IgD-negative memory B cell (primary cell): ENCODE measurements around the gene CARD8. TPM values are rescaled to one million over a fixed set of nuclear protein-coding genes. Genes with fewer than 3 reads are reported as not detected.

Experiments used
- H3K27ac Mint-ChIP-seq, 3 donors: one replicate each; pipeline ENCODE4 v1.8.0; 2020 to 2022; ENCODE audit warnings: mild to moderate bottlenecking in 3 of 3, mixed read lengths in 3 of 3, moderate library complexity in 1 of 3
- H3K27me3 Mint-ChIP-seq: one replicate; pipeline ENCODE4 v1.8.0; 2021; ENCODE audit warnings: mixed read lengths
- H3K36me3 Mint-ChIP-seq: one replicate; pipeline ENCODE4 v1.8.0; 2020; ENCODE audit warnings: mild to moderate bottlenecking, mixed read lengths
- H3K4me1 Mint-ChIP-seq, 3 donors: one replicate each; pipeline ENCODE4 v1.8.0; 2020 to 2022; ENCODE audit warnings: mixed read lengths in 3 of 3, mild to moderate bottlenecking in 1 of 3
- H3K4me3 Mint-ChIP-seq, 4 donors: one replicate each; pipeline ENCODE4 v1.8.0; 2020 to 2022; ENCODE audit warnings: mild to moderate bottlenecking in 4 of 4, mixed read lengths in 4 of 4, moderate library complexity in 3 of 4
- H3K9me3 Mint-ChIP-seq, 3 donors: one replicate each; pipeline ENCODE4 v1.8.0; 2020 to 2021; ENCODE audit warnings: mixed read lengths in 3 of 3, mild to moderate bottlenecking in 1 of 3
- polyA plus RNA-seq: library from polyadenylated mRNA; unstranded; fragments of 300-500 nt; fragmentation: Illumina TruSeq; gene quantifications from one replicate; pipeline ENCODE4 v1.2.3, GENCODE V29; 2021

The CARD8 gene
- polyA plus RNA-seq, 1 donor from 2014 or later, result 85.7 TPM

DNA sequence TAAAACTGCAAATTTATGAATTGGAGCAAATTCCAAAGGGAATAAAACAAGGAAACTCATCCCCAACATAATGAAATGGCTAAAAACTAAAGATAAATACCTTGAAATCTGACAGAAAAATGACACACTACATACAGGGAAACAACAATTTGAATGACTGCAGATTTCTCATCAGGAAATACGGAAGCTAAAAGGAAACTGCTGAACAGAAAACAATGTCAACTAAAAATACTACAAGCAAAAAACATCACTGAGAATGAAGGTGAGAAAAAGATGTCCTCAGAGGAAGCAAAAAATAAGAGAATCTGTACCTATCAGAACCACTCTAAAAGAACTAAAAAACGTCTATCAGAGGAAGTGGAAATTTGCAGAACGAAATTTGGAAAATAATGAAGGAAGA is 45.7 kb downstream of the CARD8 start:
- Mint-ChIP-seq H3K36me3 (peaks cover 8% of the 10 kb centered on the region), H3K9me3 (no peaks in the 10 kb centered on the region), H3K4me3 (no peak overlapping the region), H3K4me1 (peaks cover 1 to 24% (median 5%) of the 10 kb centered on the region in 3 donors), H3K27me3 (no peaks in the 10 kb centered on the region), H3K27ac (peak overlapping the region in 1 of 3 donors; percentile 20)

DNA sequence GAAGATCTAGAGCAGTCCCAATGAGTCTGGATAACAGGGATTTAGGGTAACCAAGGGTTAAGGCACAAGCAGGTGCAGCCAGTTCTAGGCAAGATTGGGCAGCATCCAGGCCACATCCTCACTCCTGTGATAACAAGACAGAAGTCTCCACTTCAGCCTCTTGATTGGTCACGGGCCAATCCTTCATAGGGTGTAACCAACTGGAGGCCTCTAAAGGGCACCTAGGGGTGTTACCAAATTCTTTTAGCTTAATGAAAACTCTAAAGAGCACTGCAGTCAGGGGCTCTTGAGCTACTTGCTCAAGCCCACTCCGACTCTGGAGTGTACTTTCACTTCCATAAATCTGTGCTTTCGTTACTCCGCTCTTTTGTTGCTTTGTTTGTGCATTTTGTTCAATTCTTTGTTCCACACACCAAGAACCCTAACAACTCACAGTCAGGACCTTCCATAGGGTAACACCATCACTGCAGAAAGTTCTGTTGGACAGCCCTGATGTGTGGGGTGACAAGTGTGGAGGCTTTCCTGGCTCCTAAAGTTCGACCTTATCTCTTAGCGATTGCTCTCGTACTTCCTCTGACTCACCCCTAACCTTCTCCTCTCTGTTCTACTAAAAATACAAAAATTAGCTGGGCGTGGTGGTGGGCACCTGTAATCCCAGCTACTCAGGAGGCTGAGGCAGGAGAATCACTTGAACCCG is 49.2 kb downstream of the CARD8 start:
- Mint-ChIP-seq H3K4me3 (peak overlapping the region in 1 of 4 donors; percentile 70), H3K4me1 (peaks cover 1 to 17% (median 5%) of the 10 kb centered on the region in 3 donors), H3K27me3 (no peaks in the 10 kb centered on the region), H3K36me3 (peaks cover 7% of the 10 kb centered on the region), H3K9me3 (no peaks in the 10 kb centered on the region), H3K27ac (peak overlapping the region; percentile 27 to 88 (median 43))

DNA sequence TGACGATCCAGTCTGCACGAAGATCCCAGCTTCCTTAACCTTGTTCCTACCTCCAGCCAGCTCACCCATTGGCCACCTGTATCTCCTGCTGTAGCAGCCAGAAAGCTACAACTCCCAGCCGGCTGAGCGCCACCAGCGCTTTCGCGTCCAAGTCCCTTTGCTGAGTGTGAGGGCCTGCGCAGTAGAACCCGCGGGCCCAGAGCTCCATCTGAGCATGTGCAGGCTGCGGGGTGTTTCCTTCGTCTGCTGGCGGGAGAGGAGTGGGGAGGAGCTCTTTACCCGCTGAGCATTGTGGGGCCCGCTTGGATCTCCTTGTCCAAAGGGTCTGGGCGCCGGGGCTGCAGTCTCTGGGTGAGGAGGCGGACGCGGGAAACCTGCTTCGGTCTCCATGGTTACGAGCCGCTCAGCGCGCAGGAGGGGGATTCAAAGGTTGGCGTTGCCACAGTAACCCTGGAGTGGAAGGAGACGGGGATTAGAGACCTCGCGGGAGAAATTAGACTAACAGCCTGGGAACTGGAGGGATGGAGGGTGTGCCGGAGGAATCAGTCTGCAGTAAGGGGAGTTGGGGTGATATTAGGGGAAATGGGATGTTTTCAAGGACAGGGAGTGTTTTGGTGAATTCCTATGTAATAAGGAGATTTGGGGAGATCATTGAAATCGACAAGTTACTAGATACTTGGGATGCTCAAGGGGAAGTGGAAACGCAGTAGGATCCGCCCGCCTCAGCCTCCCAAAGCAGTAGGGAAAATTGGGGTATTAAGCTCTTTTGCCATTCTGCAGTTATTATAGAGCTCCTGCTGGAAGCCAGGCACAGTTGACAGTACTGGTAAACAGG is 51.7 kb downstream of the CARD8 start:
- Mint-ChIP-seq H3K9me3 (no peaks in the 10 kb centered on the region), H3K36me3 (peaks cover 7% of the 10 kb centered on the region), H3K4me3 (no peak overlapping the region), H3K27me3 (no peaks in the 10 kb centered on the region), H3K27ac (no peak overlapping the region), H3K4me1 (peaks cover 1 to 12% (median 5%) of the 10 kb centered on the region in 3 donors)

DNA sequence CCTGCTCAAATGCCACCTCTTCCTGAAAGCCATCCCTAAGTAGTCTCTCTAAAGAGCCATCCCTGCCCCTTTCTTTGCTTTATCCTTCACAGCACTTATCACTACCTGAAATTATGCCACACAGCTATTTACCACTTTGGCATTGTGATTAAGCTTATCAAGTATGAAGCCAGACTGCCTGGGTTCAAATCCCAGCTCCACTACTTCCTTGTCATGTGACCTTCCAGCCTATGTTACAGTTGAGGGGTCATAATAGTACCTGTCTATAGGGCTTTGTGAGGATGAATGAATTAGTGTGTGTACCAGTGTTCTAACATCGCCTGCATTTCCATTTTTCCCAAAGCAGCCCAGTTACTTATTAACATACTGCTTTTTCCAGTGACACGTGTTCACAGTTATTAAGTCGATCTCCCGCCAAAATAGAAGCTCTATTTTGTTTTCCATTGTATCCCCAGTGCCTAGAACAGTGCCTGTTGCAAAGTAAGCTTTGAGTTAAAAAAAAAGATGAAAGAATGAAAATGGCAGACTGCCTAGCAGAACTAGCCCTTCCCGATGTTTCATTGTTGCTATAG is 52.4 kb downstream of the CARD8 start:
- H3K4me3 Mint-ChIP-seq, result no peak overlapping the region
- H3K4me1 Mint-ChIP-seq, result peaks cover 1 to 11% (median 5%) of the 10 kb centered on the region in 3 donors
- peaks cover 8% of the 10 kb centered on the region for H3K36me3 Mint-ChIP-seq
- no peaks in the 10 kb centered on the region for H3K27me3 Mint-ChIP-seq
- peak overlapping the region in 1 of 3 donors; percentile 74 for H3K27ac Mint-ChIP-seq
- no peaks in the 10 kb centered on the region for H3K9me3 Mint-ChIP-seq

DNA sequence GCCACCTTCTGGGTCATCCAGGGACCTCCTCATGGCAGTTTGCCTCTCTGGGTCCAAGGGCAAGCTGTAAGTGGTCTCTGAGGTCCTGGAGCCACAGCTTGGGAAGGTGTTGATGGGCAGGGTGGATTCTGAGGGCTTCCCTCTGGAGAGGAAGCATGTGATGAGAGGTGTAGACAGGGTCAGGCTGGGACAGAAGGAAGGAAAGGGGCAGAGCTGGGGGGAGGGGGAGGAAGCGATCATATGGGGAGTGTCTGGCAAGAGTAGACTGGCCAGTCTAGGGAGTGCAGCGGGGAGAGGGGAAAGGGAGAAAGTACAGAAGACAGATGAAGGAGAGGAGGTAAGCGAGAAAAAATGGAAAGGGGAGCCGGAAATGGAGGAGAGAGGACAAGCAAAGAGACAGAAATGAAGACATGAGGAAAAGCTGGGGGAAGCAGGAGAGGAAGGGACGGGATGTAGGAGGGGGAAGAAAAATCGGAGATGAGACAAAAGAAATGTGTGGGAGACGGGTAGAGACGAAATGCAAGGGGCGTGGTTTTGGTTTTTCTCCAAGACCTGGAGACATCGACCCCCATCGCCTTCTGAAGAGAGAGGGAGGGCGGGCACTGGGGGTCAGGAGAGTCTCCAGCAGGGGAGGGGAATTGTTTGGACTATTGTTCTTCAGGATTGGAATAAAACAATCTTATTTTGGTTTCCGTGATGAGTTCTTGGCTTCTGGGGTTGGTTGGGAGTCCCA is 58.6 kb downstream of the CARD8 start:
- no peak overlapping the region for H3K27ac Mint-ChIP-seq
- peaks cover 4% of the 10 kb centered on the region for H3K36me3 Mint-ChIP-seq
- no peaks in the 10 kb centered on the region for H3K9me3 Mint-ChIP-seq
- peaks cover 4 to 10% (median 5%) of the 10 kb centered on the region in 3 donors for H3K4me1 Mint-ChIP-seq
- H3K27me3 Mint-ChIP-seq, result no peaks in the 10 kb centered on the region
- H3K4me3 Mint-ChIP-seq, result no peak overlapping the region

DNA sequence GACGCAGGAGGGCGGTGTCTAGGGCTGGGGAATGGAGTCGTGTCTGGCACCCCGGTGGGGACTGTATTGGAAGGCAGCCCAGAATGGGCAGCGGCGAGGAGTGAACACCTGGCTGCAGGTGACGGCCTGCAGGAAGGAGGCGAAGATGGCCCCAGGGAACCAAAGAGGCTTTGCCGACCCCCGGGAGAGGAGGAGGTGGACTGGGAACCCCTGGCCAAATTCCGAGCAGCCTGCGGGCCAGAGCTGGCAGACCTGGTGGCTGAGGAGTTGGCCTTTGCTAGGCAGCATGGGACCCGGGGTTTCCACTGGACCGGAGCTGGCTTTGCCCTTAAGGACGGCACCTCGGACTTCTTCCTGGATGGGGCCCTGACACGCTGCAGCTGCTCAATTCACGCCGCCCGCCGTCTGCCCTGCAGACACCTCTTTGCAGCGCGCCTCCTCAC is 59.4 kb downstream of the CARD8 start:
- Mint-ChIP-seq H3K9me3 (no peaks in the 10 kb centered on the region), H3K27me3 (no peaks in the 10 kb centered on the region), H3K4me1 (peaks cover 4 to 10% (median 5%) of the 10 kb centered on the region in 3 donors), H3K4me3 (peak overlapping the region in 1 of 4 donors; percentile 57), H3K27ac (no peak overlapping the region), H3K36me3 (peaks cover 4% of the 10 kb centered on the region)

DNA sequence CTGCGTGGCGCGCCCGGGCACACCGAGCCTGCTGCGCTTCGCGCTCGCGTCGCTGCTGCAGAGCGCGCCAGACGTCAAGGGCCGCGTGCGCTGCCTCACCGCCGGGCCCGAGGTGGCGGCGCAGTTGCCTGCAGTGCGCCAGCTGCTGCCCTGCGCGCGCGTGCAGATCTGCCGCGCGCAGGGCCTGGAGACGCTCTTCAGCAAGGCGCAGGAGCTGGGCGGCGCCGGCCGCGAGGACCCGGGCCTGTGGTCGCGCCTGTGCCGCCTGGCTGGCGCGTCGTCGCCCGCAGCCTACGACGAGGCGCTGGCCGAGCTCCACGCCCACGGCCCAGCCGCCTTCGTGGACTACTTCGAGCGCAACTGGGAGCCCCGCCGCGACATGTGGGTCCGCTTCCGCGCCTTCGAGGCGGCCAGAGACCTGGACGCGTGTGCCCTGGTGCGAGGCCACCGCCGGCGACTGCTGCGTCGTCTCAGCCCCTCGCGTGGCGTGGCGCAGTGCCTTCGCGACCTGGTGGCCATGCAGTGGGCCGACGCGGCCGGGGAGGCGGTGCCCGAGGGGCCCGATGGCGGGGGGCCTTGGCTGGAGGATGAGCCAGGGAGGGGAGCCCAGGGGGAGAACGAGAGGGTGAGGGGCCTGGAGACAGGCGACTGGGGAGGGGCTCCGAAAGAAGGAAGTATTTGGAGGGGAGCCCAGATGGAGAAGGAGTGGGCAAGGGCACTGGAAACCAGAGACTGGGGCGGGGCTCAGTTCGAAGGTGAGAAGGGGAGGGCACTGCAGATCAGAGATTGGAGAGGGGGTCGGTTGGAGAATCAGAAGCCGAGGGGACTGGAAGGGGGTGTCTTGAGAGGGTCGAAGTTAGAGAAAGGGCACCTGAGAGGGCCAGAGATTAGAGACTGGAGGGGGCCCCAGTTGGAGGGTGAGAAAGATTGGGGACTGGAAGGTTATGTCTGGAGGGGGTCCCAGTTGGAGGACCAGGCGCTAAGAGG is 60.6 kb downstream of the CARD8 start:
- peaks cover 5 to 12% (median 10%) of the 10 kb centered on the region in 3 donors for H3K4me1 Mint-ChIP-seq
- peaks cover 4% of the 10 kb centered on the region for H3K36me3 Mint-ChIP-seq
- H3K27me3 Mint-ChIP-seq, result no peaks in the 10 kb centered on the region
- H3K27ac Mint-ChIP-seq, result no peak overlapping the region
- H3K4me3 Mint-ChIP-seq, result no peak overlapping the region
- no peaks in the 10 kb centered on the region for H3K9me3 Mint-ChIP-seq

DNA sequence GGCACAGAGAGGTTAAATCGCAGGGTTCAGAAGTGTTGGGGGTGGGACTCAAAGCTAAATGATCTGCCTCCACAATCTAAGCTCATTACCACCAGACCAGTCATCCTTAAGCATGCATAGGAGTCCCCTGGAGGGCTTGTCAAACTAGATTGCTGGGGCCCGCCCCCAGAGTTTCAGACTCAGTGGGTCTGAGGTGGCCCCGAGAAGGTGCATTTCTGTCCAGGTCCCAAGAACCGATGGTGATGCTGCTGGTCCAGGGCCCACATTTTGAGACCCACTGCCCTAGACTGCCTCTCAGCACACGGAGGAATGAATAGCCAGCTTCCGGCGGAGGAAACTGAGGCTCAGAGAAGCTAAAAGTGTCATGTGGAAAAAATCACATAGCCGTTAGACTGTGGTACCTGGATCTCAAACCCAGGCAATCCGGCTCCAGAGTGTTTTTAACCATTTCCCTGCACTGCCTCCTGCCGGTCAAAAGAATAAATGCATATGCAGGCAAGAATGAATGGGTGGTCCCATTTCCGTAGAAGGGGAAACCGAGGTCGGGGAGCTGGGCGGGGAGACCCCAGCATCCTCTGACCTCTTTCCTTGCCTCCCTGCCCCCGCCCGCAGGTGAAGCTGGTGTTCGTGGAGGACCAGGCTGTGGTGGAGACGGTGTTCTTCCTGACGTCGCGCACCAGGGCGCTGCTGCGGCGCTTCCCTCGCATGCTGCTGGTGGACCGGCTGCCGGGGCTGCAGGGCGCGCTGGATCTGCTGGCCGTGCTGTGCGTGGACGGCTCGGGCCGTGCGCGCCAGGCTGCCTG is 61.5 kb downstream of the CARD8 start:
- Mint-ChIP-seq H3K36me3 (peaks cover 6% of the 10 kb centered on the region), H3K9me3 (no peaks in the 10 kb centered on the region), H3K27ac (no peak overlapping the region), H3K27me3 (no peaks in the 10 kb centered on the region), H3K4me1 (peaks cover 6 to 12% (median 10%) of the 10 kb centered on the region in 3 donors), H3K4me3 (no peak overlapping the region)

DNA sequence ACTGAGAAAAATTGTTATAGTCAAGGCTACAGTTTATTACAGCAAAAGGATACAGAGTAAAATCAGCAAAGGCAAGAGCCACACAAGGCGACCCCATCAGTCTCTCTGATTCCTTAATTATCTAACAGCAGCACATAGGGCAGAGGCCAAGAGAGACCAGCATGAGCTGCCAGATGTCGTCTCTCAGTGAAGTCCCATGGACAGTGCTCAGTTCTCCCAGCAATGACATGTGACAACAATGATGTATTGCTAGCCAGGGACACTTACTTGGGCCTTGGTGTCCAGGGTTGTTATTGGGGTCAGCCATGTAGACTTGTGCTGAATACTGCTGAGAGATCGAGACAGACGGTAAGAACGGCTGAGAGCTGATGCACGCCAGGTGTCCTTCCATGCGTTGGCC is 63.0 kb downstream of the CARD8 start:
- H3K9me3 Mint-ChIP-seq, result no peaks in the 10 kb centered on the region
- peak overlapping the region in 1 of 3 donors; percentile 3 for H3K27ac Mint-ChIP-seq
- no peak overlapping the region for H3K4me3 Mint-ChIP-seq
- no peaks in the 10 kb centered on the region for H3K27me3 Mint-ChIP-seq
- peaks cover 10% of the 10 kb centered on the region for H3K36me3 Mint-ChIP-seq
- peaks cover 8 to 12% (median 12%) of the 10 kb centered on the region in 3 donors for H3K4me1 Mint-ChIP-seq

DNA sequence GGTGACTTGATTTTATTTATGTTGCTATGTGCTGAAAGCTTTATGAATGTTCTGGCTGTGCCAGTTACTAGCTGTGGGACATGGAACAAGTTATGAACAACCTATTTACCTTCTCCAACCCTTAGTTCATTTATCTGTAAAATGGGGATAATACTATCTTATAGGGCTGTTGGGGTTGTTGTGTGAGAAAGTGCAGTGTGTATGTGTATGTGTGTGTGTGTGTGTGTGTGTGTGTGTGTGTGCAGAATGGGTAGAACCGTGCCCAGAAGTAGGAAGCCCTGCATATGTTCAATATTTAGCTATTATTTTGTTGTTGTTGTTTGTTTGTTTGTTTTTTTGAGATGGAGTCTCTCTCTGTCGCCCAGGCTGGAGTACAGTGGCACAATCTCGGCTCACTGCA is 64.8 kb downstream of the CARD8 start:
- H3K4me1 Mint-ChIP-seq, result peaks cover 16 to 22% (median 20%) of the 10 kb centered on the region in 3 donors
- H3K4me3 Mint-ChIP-seq, result peak overlapping the region in 1 of 4 donors; percentile 14
- peaks cover 10% of the 10 kb centered on the region for H3K36me3 Mint-ChIP-seq
- no peaks in the 10 kb centered on the region for H3K9me3 Mint-ChIP-seq
- H3K27me3 Mint-ChIP-seq, result no peaks in the 10 kb centered on the region
- H3K27ac Mint-ChIP-seq, result peak overlapping the region in 1 of 3 donors; percentile 51

DNA sequence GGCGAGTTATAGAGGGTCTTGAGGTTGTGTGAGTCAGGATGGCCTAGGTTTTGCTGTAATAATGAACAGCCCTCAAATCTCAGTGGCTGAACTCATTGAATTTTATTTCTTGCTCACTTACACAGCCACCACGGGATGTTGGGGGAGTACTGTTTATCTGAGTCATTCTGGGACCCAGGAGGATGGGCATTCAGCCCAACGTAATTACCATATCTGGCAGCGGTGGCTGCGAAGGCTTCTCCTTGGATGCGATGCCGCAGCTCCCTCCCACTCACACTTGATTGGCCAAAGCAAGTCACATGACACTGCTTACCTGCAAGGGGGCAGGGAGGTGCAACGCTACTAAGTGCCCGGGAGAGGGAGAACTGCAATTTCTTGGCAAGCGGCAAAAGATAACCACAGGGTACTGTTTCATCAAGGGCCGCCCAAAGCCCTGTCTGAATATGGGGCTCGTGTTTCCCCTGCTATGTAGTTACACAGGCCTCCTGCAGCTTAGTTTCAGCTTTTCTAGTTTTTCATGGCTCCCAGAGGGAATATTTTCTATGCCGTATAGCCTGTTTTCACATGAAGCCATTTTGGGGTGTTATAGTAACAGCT is 65.3 kb downstream of the CARD8 start:
- Mint-ChIP-seq H3K27ac (peak overlapping the region in 1 of 3 donors; percentile 51), H3K9me3 (no peaks in the 10 kb centered on the region)

DNA sequence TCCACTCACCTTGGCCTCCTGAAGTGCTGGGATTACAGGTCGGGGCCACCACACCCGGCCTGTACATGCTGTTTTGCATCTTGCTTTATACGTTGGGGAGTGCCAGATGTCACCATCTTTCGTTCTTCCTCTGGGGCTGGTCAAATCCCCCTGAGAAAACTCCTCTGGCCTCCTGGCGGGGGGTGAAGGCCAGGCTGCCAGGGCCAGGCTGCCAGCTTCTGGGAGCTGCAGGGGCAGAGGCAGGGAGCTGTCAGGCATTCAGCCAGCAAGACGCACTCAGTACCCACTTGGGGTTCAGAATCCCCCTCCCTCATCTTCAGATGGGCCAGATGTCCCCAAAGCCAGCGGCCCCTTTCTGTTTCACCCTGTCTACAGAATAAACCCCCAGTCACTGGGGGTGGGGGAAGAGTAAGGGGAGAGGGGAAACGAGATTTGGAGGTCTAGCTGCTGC is 69.1 kb downstream of the CARD8 start:
- Mint-ChIP-seq H3K4me3 (peak overlapping the region; percentile 21 to 89 (median 60)), H3K27me3 (no peaks in the 10 kb centered on the region), H3K4me1 (peaks cover 16 to 23% (median 21%) of the 10 kb centered on the region in 3 donors)

More for the DNA sequence above, 65.3 kb downstream of the CARD8 start:
- peaks cover 10% of the 10 kb centered on the region for H3K36me3 Mint-ChIP-seq
- peaks cover 19 to 26% (median 25%) of the 10 kb centered on the region in 3 donors for H3K4me1 Mint-ChIP-seq
- no peaks in the 10 kb centered on the region for H3K27me3 Mint-ChIP-seq
- H3K4me3 Mint-ChIP-seq, result peak overlapping the region in 1 of 4 donors; percentile 14

More for the DNA sequence above, 69.1 kb downstream of the CARD8 start:
- peak overlapping the region; percentile 35 to 95 (median 81) for H3K27ac Mint-ChIP-seq
- peaks cover 9% of the 10 kb centered on the region for H3K36me3 Mint-ChIP-seq
- H3K9me3 Mint-ChIP-seq, result peaks cover 0 to 3% (median 0%) of the 10 kb centered on the region in 3 donors
